ENCODE data around the gene EPHA3. TPM values are rescaled to one million over a fixed set of nuclear protein-coding genes. Genes with fewer than 3 reads are reported as not detected.
"Not testable (repeated sequence)": the region's sequence is repeated elsewhere in the genome, so short reads cannot be mapped to it uniquely, and the experiment has no call there.

The EPHA3 gene
- total RNA-seq, 2 donors from 2014 or later, result 0.72 TPM; not detected in 1

GRCh38 chr3:89350935-89351334 is 243.5 kb downstream of the EPHA3 start:
- not testable (repeated sequence) for H3K36me3 Mint-ChIP-seq; H3K27ac Mint-ChIP-seq; H3K9me3 Mint-ChIP-seq; ATAC-seq; DNase-seq (ENCODE audit: low spot score in 2 of 2)

GRCh38 chr3:89353465-89353864 is 246.0 kb downstream of the EPHA3 start:
- H3K27ac Mint-ChIP-seq, result no peak overlapping the region
- DNase-seq (ENCODE audit: low spot score in 2 of 2), result no peak
- peaks cover 4 to 5% of the 10 kb centered on the region in 2 donors for H3K9me3 Mint-ChIP-seq
- H3K36me3 Mint-ChIP-seq, result no peaks in the 10 kb centered on the region
- ATAC-seq, result no peak

DNA sequence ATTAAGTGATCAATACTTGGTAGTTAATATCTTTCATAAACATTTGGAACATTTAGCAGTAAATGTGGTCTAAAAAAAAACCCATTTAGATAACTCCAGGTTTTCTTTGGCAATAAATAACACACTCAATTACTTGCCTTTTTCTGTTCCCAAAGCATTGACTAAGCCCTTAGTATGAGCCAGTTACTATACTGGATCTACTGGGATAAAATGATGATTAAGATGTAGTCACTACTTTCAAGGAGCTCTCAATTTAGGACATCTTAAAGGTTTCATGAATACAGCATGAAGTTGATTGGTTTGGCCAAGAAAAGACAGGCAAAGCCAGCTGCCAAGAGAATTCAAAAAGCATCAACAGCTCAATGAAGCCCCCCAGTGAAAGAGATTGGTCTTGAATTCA is 250.9 kb downstream of the EPHA3 start:
- DNase-seq (ENCODE audit: low spot score in 2 of 2) (no peak), ATAC-seq (no peak)
- H3K36me3 Mint-ChIP-seq, result no peaks in the 10 kb centered on the region
- no peak overlapping the region for H3K27ac Mint-ChIP-seq
- peaks cover 4 to 8% of the 10 kb centered on the region in 2 donors for H3K9me3 Mint-ChIP-seq

DNA sequence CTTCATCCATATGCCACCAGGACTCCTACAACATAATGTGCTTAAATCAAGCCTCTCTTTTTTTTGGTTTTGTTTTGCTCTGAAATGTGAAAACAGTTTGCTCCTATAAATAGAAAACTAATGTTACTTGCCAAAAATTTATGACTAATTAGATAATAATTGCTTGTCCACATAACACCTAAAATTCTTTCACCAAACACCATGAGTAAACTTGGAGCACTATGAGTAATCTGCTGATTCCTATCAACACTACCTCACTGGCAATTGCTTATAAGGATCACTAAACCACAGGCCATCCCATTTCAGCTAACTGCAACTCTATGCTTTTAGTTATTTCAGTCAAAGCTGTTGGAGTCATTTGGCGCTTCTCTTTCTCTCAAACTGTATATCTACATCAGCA is 252.7 kb downstream of the EPHA3 start:
- no peak for DNase-seq (ENCODE audit: low spot score in 2 of 2)
- H3K36me3 Mint-ChIP-seq, result no peaks in the 10 kb centered on the region
- no peak for ATAC-seq
- peaks cover 4 to 11% of the 10 kb centered on the region in 2 donors for H3K9me3 Mint-ChIP-seq
- no peak overlapping the region for H3K27ac Mint-ChIP-seq

GRCh38 chr3:89362496-89362895 is 255.1 kb downstream of the EPHA3 start:
- ATAC-seq (no peak), DNase-seq (ENCODE audit: low spot score in 2 of 2) (no peak)
- H3K27ac Mint-ChIP-seq, result no peak overlapping the region
- no peaks in the 10 kb centered on the region for H3K36me3 Mint-ChIP-seq
- H3K9me3 Mint-ChIP-seq, result peaks cover 7 to 13% of the 10 kb centered on the region in 2 donors

DNA sequence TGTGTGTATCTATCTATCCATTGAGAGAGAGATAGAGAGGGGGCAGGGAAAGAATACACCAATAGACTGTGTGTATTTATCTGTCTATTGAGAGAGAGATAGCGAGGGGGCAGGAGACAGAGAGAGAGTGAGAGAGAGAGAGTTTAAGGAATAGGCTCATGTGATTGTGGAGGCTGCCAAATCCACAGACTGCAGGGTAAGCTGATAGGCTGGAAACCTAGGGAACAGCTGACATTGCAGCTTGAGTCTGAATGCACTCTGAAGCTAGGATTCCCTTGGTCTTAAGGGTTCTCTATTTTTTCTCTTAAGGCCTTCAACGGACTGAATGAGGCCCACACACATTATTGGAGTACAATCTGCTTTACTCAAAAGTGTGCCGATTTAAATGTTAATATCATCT is 255.8 kb downstream of the EPHA3 start:
- Mint-ChIP-seq H3K9me3 (peaks cover 7 to 17% of the 10 kb centered on the region in 2 donors), H3K36me3 (no peaks in the 10 kb centered on the region), H3K27ac (no peak overlapping the region)
- no peak for ATAC-seq
- no peak for DNase-seq (ENCODE audit: low spot score in 2 of 2)

DNA sequence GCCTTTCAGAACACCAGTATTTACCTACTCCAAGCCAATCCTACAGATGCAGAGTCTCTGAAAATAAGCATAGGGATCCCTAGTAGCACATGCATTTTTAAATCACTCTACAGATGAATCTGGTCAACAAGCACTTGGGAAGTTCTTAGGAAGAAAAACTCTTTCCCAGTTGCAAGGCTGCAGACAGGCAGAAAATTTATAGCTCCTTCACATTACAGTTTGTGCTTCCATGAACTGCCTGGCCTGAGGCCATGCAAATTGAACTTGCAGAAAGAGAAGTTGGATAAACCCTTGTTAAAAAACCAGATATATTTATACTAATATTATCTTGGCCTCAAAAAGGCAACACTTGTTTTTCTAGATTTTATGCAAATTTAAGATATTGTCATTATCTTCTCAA is 256.9 kb downstream of the EPHA3 start:
- Mint-ChIP-seq H3K27ac (no peak overlapping the region), H3K36me3 (no peaks in the 10 kb centered on the region), H3K9me3 (peaks cover 13 to 22% of the 10 kb centered on the region in 2 donors)
- no peak for DNase-seq (ENCODE audit: low spot score in 2 of 2)
- ATAC-seq, result no peak

DNA sequence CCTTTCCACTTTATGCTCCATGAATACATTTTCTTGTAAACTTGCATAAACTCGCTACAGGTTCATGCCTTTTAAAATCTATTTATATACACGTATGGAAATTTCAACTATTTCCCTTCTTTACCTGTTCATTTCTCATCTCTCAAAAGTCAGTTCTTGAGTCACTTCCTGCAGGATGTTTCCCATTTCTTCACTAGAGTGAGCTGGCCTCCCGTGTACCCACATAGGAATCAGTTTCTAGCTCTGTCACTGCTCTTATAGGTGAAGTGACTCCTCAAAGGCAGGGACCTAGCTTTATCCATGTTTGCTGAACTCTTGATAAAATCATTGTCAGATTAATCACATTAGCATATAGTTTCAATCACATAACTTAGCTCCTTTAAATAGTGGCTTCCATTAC is 259.7 kb downstream of the EPHA3 start:
- Mint-ChIP-seq H3K36me3 (no peaks in the 10 kb centered on the region), H3K9me3 (peaks cover 17 to 22% of the 10 kb centered on the region in 2 donors), H3K27ac (no peak overlapping the region)
- no peak for DNase-seq (ENCODE audit: low spot score in 2 of 2)
- no peak for ATAC-seq

DNA sequence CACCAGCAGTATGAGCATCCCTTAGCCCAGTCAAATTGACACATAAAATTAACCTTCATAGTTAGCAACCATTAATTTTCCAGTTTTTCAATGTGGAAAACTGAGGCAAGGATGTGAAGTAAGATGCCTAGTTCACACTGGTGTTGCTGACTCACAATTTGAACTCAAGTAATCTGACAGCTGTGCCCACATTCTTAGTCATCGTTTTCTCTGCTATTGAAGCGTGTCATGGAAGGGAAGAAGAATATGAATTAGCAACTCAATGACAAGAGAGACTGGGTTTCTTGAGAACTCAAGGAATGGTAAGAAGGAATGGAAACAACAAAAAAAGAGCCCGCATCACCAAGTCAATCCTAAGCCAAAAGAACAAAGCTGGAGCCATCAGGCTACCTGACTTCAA is 261.4 kb downstream of the EPHA3 start:
- Mint-ChIP-seq H3K36me3 (no peaks in the 10 kb centered on the region), H3K27ac (no peak overlapping the region), H3K9me3 (peaks cover 17 to 19% of the 10 kb centered on the region in 2 donors)
- DNase-seq (ENCODE audit: low spot score in 2 of 2) (no peak), ATAC-seq (no peak)

DNA sequence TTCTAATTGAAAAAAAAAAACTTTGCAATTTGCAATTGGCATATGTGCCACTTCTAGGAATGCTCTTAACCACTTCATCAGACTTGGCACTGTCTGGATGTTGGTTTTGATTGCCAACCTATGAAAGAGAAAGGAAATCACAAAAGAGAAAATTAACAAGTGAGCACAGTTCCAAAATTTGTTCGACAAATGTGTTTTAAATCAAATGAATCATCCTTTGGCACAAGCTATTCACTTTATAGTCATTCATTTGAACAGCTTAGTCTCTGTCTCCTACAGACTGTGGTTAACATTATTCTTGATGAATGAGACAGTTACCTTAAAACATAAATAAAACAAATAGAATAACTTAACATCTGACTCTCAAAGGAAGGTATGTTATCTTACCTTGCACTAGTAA is 265.0 kb downstream of the EPHA3 start:
- H3K27ac Mint-ChIP-seq, result no peak overlapping the region
- peaks cover 9 to 17% of the 10 kb centered on the region in 2 donors for H3K9me3 Mint-ChIP-seq
- ATAC-seq, result no peak
- H3K36me3 Mint-ChIP-seq, result no peaks in the 10 kb centered on the region
- no peak for DNase-seq (ENCODE audit: low spot score in 2 of 2)

DNA sequence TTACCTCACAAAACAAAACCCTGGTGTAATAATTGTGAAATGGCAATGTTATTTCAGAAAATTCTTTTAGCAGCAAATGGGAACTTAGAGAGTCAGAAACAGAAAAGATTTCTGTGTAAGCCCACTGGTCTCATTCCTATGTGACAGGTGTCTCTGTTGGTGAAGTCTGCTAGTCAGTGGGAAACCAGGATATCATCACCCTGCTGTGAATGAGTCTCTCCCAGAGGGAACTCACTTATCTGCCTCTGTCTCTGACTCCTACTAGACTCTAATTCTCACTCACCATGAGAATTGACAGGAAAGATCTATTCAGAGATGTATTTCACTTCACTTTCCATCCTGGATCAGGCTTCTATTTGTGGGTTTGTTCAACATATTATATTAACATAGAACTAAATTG is 266.0 kb downstream of the EPHA3 start:
- Mint-ChIP-seq H3K36me3 (no peaks in the 10 kb centered on the region), H3K9me3 (peaks cover 5 to 16% of the 10 kb centered on the region in 2 donors), H3K27ac (no peak overlapping the region)
- DNase-seq (ENCODE audit: low spot score in 2 of 2) (no peak), ATAC-seq (no peak)

DNA sequence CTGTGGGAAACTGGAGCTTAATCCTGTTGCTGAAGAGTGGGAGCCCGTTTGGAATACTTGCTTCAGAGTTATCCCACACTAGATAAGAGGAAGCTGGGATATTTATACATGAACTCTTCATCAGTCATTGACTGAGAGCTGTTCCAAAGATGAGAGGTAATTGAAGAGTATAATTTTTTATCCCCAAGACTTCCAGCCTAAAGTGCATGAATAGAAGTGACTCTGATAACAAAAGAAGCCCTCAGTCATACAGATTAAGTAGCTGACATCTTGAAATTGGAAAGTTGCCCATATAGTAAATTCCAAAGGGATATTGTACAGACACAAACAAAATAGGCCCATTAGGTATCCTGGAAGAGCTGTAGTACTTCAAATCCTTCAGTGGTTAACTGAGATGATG is 268.0 kb downstream of the EPHA3 start:
- Mint-ChIP-seq H3K27ac (no peak overlapping the region), H3K36me3 (no peaks in the 10 kb centered on the region), H3K9me3 (peaks cover 0 to 10% of the 10 kb centered on the region in 2 donors)
- no peak for DNase-seq (ENCODE audit: low spot score in 2 of 2)
- no peak for ATAC-seq

GRCh38 chr3:89380016-89380415 is 272.6 kb downstream of the EPHA3 start:
- ATAC-seq, result no peak
- Mint-ChIP-seq H3K36me3 (peaks cover 0 to 5% of the 10 kb centered on the region in 2 donors), H3K9me3 (peaks cover 3 to 17% of the 10 kb centered on the region in 2 donors), H3K27ac (no peak overlapping the region)
- no peak for DNase-seq (ENCODE audit: low spot score in 2 of 2)

DNA sequence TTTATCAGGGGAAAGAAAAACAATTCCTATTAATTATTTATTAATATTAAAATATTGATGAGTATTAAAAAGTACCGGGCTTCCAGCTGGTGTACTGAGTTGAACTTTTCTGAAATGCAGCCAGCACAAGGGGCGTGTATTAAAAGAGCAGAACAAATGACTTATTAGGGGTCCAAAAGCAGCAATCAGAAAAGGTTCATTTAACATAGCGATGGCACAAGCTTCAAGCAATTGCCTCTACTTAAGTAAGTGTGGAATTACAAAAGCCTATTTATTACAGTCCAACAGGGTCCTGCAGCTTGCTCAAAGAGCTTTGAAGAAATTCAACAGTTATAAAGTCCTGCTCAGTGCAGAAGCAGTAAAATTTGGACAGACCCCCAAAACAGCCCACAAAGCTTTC is 285.6 kb downstream of the EPHA3 start:
- Mint-ChIP-seq H3K9me3 (peaks cover 6 to 9% of the 10 kb centered on the region in 2 donors), H3K27ac (no peak overlapping the region), H3K36me3 (no peaks in the 10 kb centered on the region)
- DNase-seq (ENCODE audit: low spot score in 2 of 2) (no peak), ATAC-seq (no peak)

GRCh38 chr3:89395456-89395855 is 288.0 kb downstream of the EPHA3 start:
- Mint-ChIP-seq H3K9me3 (peaks cover 6 to 9% of the 10 kb centered on the region in 2 donors), H3K36me3 (no peaks in the 10 kb centered on the region), H3K27ac (no peak overlapping the region)
- no peak for DNase-seq (ENCODE audit: low spot score in 2 of 2)
- no peak for ATAC-seq

DNA sequence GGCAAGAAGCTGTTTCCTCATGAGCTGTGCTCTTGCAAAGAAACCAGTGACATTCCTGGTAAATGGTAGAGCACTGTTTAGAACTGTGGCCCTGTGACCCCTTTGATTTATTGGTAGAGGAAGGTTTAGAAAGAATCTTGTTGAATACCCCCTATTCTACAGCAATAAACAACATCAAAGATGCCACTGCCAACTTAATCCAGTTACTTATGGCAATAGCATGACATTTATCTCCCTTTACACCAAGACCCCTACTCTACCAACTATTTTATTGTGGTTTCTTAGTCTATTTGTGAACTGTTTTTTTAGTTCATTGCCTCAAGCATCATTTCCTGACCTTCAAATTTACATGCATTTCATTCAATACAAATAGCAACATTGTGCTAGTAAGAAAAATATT is 288.6 kb downstream of the EPHA3 start:
- ATAC-seq (no peak), DNase-seq (ENCODE audit: low spot score in 2 of 2) (no peak)
- H3K36me3 Mint-ChIP-seq, result no peaks in the 10 kb centered on the region
- peaks cover 6 to 9% of the 10 kb centered on the region in 2 donors for H3K9me3 Mint-ChIP-seq
- H3K27ac Mint-ChIP-seq, result no peak overlapping the region

DNA sequence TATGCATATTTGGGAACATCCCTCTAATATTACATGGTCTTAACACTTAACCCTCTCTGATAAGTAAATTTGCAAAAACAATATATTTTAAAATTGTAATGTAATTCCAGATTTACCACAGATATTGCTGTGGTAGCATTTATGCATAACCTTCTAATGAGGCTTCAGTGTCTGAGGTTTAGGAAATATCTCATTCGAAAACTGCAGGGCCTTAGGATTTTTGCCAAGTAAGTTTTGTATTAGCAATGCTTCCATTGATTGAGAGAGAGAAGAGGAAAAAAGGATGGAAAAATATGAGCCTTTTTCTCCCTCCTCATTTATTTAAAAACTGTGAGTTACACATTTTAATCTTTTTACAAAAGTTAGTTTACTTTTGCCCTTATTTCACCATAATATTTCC is 294.6 kb downstream of the EPHA3 start:
- Mint-ChIP-seq H3K9me3 (peaks cover 0 to 9% of the 10 kb centered on the region in 2 donors), H3K36me3 (no peaks in the 10 kb centered on the region), H3K27ac (no peak overlapping the region)
- no peak for ATAC-seq
- DNase-seq (ENCODE audit: low spot score in 2 of 2), result no peak

- Mint-ChIP-seq H3K27ac (no peak overlapping the region), H3K36me3 (no peaks in the 10 kb centered on the region), H3K9me3 (peaks cover 4 to 14% of the 10 kb centered on the region in 2 donors)
- DNase-seq (ENCODE audit: low spot score in 2 of 2) (no peak), ATAC-seq (no peak)
Measured at GRCh38 chr3:89405176-89405575, 297.8 kb downstream of the EPHA3 start.

- Mint-ChIP-seq H3K27ac (no peak overlapping the region), H3K36me3 (no peaks in the 10 kb centered on the region), H3K9me3 (peaks cover 4 to 14% of the 10 kb centered on the region in 2 donors)
- ATAC-seq (no peak), DNase-seq (ENCODE audit: low spot score in 2 of 2) (no peak)
Measured at GRCh38 chr3:89405593-89405992, 298.2 kb downstream of the EPHA3 start.
